GM13976 (cell line): ENCODE measurements around the gene UBA3.

Experiments used
- DNase-seq: peaks from one replicate; pipeline ENCODE4 v3.0.0; 2012; ENCODE audit warnings: low spot score
- CTCF ChIP-seq: IDR thresholded peaks from 2 replicates; pipeline ENCODE4 v1.5.1; 2012; ENCODE audit warnings: borderline replicate concordance, mild to moderate bottlenecking; ENCODE audit not compliant: insufficient read depth; ENCODE audit errors: extremely low read depth, missing control alignments, control extremely low read depth
- in situ Hi-C: fragments of 300-500 bp; cut with MboI; formaldehyde crosslinking; loops from one replicate; pipeline ENCODE4 v1.12.0; 2022; ENCODE audit warnings: low sequenced_read_pairs, mixed read lengths, inconsistent platforms; ENCODE audit not compliant: unreplicated experiment

UBA3 gene

GRCh38 chr3:69011096-69011730, 69.0 kb downstream of the UBA3 start:
- DNase-seq = no peak
- TF ChIP-seq CTCF = no peak
- in situ Hi-C loops = no loop called here

- DNase-seq = no peak
- in situ Hi-C loops = no loop called here
- TF ChIP-seq CTCF = no peak
These were observed 70.4 kb downstream of the UBA3 start for GRCh38 chr3:69009559-69010410.

- in situ Hi-C loops = no loop called here
- no peak for TF ChIP-seq CTCF
- no peak for DNase-seq
These were observed 71.2 kb downstream of the UBA3 start for GRCh38 chr3:69008980-69009379.

GRCh38 chr3:69005791-69006482, 74.2 kb downstream of the UBA3 start:
- no peak for DNase-seq
- no peak for TF ChIP-seq CTCF
- in situ Hi-C loops = no loop called here

GRCh38 chr3:69005071-69005790, 74.9 kb downstream of the UBA3 start:
- in situ Hi-C loops = no loop called here
- DNase-seq = no peak
- TF ChIP-seq CTCF = no peak
